Right lobe of liver (tissue), 4 donors: Measurements from ENCODE around the gene LRP2BP.
"Not testable (repeated sequence)": the region's sequence is repeated elsewhere in the genome, so short reads cannot be mapped to it uniquely, and the experiment has no call there.

Source experiments
- POLR2A ChIP-seq: fragments of 450-650 bp; IDR thresholded peaks from one replicate; pipeline ENCODE4 v1.6.1; 2017; ENCODE audit warnings: antibody characterized with exemption, mild to moderate bottlenecking
- TF ChIP-seq, protein P1 (sequence below), 4 donors: fragments of 200-600 bp in 3 of 4; fragments of 450-650 bp in 1 of 4; IDR thresholded peaks; one replicate each; pipeline versions ENCODE4 v1.5.1 to v1.8.0; 2016 to 2022; ENCODE audit warnings: antibody characterized with exemption in 4 of 4, mild to moderate bottlenecking in 2 of 4
- donor health status: DM: no; HTN: no; CAD: no.
- donor health status: DM: no; HTN: no; CAD: no.
- donor health status: DM: no; HTN: yes; CAD: no.

DNA sequence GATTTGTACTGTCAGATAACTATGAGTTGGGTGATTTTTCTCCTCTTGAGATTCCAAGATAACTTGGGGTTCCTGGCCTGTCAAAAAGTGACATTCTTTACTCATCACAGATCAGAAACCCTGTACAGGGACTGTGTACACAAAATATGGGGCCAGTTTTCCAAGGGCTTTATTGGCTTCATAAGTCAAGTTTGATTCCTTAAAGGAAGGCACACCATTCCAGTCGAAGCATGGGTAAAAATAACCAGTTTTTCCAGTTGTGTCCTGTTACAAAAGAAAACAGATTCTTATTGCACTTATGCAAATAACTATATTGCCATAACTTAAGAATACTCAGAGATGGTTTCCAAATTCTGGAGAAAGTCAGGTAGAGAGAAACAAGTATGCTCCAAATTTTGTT is 70.0 kb downstream of the LRP2BP start:
- TF ChIP-seq, protein P1, sequence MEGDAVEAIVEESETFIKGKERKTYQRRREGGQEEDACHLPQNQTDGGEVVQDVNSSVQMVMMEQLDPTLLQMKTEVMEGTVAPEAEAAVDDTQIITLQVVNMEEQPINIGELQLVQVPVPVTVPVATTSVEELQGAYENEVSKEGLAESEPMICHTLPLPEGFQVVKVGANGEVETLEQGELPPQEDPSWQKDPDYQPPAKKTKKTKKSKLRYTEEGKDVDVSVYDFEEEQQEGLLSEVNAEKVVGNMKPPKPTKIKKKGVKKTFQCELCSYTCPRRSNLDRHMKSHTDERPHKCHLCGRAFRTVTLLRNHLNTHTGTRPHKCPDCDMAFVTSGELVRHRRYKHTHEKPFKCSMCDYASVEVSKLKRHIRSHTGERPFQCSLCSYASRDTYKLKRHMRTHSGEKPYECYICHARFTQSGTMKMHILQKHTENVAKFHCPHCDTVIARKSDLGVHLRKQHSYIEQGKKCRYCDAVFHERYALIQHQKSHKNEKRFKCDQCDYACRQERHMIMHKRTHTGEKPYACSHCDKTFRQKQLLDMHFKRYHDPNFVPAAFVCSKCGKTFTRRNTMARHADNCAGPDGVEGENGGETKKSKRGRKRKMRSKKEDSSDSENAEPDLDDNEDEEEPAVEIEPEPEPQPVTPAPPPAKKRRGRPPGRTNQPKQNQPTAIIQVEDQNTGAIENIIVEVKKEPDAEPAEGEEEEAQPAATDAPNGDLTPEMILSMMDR (IDR thresholded peaks at IDR 0.05) = not testable (repeated sequence)
- not testable (repeated sequence) for TF ChIP-seq POLR2A
